ENCODE data around the gene ZNF610.
"Not testable (repeated sequence)": the region's sequence is repeated elsewhere in the genome, so short reads cannot be mapped to it uniquely, and the experiment has no call there.

ZNF610 gene

GRCh38 chr19:52322429-52322828, 13.6 kb upstream of the ZNF610 start:
- Histone ChIP-seq H3F3A (ENCODE audit: insufficient read depth, low read length) (no peaks in the 10 kb centered on the region), H3K27ac (ENCODE audit: low read length) (no peak overlapping the region), H3K9ac (ENCODE audit: low read length) (no peak overlapping the region), H3K9me3 (replicated peaks; ENCODE audit: insufficient read depth, low read length) (0 out of 2 replicates have a peak, but pooled peaks cover 2% of the 10 kb centered on the region), H3K9me2 (replicated peaks; ENCODE audit: insufficient read depth, low read length) (no peaks in the 10 kb centered on the region), H3K27me3 (replicated peaks; ENCODE audit: insufficient read depth, low read length) (no peaks in the 10 kb centered on the region), H3K4me2 (ENCODE audit: low read depth, low read length) (no peak overlapping the region), H3K4me3 (ENCODE audit: low read length) (no peak overlapping the region), H2AFZ (ENCODE audit: low read length) (no peak overlapping the region), H3K36me3 (replicated peaks; ENCODE audit: insufficient read depth, low read length) (peaks cover 19% of the 10 kb centered on the region), H3K4me1 (ENCODE audit: low read length) (no peaks in the 10 kb centered on the region), H4K20me1 (ENCODE audit: insufficient read depth, low read length) (no peaks in the 10 kb centered on the region), H3K79me2 (ENCODE audit: low read length) (no peaks in the 10 kb centered on the region)
- no peak for TF ChIP-seq EZH2 (optimal IDR thresholded peaks at IDR 0.05; ENCODE audit: low read depth, low read length)
- DNase-seq: no peak

GRCh38 chr19:52331757-52332156, 4.3 kb upstream of the ZNF610 start:
- no peaks in the 10 kb centered on the region for H3K9me3 ChIP-seq (replicated peaks; ENCODE audit: insufficient read depth, low read length)
- H3K9me2 ChIP-seq (replicated peaks; ENCODE audit: insufficient read depth, low read length): no peaks in the 10 kb centered on the region
- no peaks in the 10 kb centered on the region for H3K27me3 ChIP-seq (replicated peaks; ENCODE audit: insufficient read depth, low read length)
- no peaks in the 10 kb centered on the region for H4K20me1 ChIP-seq (ENCODE audit: insufficient read depth, low read length)
- H3K36me3 ChIP-seq (replicated peaks; ENCODE audit: insufficient read depth, low read length): no peaks in the 10 kb centered on the region
- no peaks in the 10 kb centered on the region for H3K4me1 ChIP-seq (ENCODE audit: low read length)
- H3K9ac ChIP-seq (ENCODE audit: low read length): no peak overlapping the region
- H3F3A ChIP-seq (ENCODE audit: insufficient read depth, low read length): no peaks in the 10 kb centered on the region
- no peak overlapping the region for H3K27ac ChIP-seq (ENCODE audit: low read length)
- DNase-seq: no peak
- no peak overlapping the region for H2AFZ ChIP-seq (ENCODE audit: low read length)
- H3K79me2 ChIP-seq (ENCODE audit: low read length): no peaks in the 10 kb centered on the region
- no peak for TF ChIP-seq EZH2phosphoT487 (IDR thresholded peaks at IDR 0.05; ENCODE audit: low read length)
- TF ChIP-seq CTCF (IDR thresholded peaks at IDR 0.05; ENCODE audit: low read length): no peak
- TF ChIP-seq EZH2 (optimal IDR thresholded peaks at IDR 0.05; ENCODE audit: low read depth, low read length): no peak
- H3K4me3 ChIP-seq (ENCODE audit: low read length): no peak overlapping the region
- no peak overlapping the region for H3K4me2 ChIP-seq (ENCODE audit: low read depth, low read length)

- no peaks in the 10 kb centered on the region for H3K36me3 ChIP-seq (replicated peaks; ENCODE audit: insufficient read depth, low read length)
- H3K9me3 ChIP-seq (replicated peaks; ENCODE audit: insufficient read depth, low read length): no peaks in the 10 kb centered on the region
- no peaks in the 10 kb centered on the region for H3F3A ChIP-seq (ENCODE audit: insufficient read depth, low read length)
- H3K4me3 ChIP-seq (ENCODE audit: low read length): no peak overlapping the region
- no peak overlapping the region for H3K9ac ChIP-seq (ENCODE audit: low read length)
- no peaks in the 10 kb centered on the region for H3K9me2 ChIP-seq (replicated peaks; ENCODE audit: insufficient read depth, low read length)
- no peaks in the 10 kb centered on the region for H4K20me1 ChIP-seq (ENCODE audit: insufficient read depth, low read length)
- no peaks in the 10 kb centered on the region for H3K79me2 ChIP-seq (ENCODE audit: low read length)
- TF ChIP-seq EZH2 (optimal IDR thresholded peaks at IDR 0.05; ENCODE audit: low read depth, low read length) (no peak), CTCF (IDR thresholded peaks at IDR 0.05; ENCODE audit: low read length) (no peak), EZH2phosphoT487 (IDR thresholded peaks at IDR 0.05; ENCODE audit: low read length) (no peak)
- no peak for DNase-seq
- H2AFZ ChIP-seq (ENCODE audit: low read length): no peak overlapping the region
- no peak overlapping the region for H3K4me2 ChIP-seq (ENCODE audit: low read depth, low read length)
- H3K4me1 ChIP-seq (ENCODE audit: low read length): no peaks in the 10 kb centered on the region
- no peak overlapping the region for H3K27ac ChIP-seq (ENCODE audit: low read length)
- H3K27me3 ChIP-seq (replicated peaks; ENCODE audit: insufficient read depth, low read length): no peaks in the 10 kb centered on the region
Observed at GRCh38 chr19:52335768-52336116, 301 bp upstream of the ZNF610 start.

GRCh38 chr19:52336791-52337381, 843 bp downstream of the ZNF610 start:
- Histone ChIP-seq H3K79me2 (ENCODE audit: low read length) (no peaks in the 10 kb centered on the region), H3K36me3 (replicated peaks; ENCODE audit: insufficient read depth, low read length) (no peaks in the 10 kb centered on the region), H3K9ac (ENCODE audit: low read length) (no peak overlapping the region), H3K27ac (ENCODE audit: low read length) (no peak overlapping the region), H3K4me3 (ENCODE audit: low read length) (no peak overlapping the region), H3K4me2 (ENCODE audit: low read depth, low read length) (no peak overlapping the region), H3K9me3 (replicated peaks; ENCODE audit: insufficient read depth, low read length) (no peaks in the 10 kb centered on the region), H2AFZ (ENCODE audit: low read length) (no peak overlapping the region), H4K20me1 (ENCODE audit: insufficient read depth, low read length) (no peaks in the 10 kb centered on the region), H3K27me3 (replicated peaks; ENCODE audit: insufficient read depth, low read length) (no peaks in the 10 kb centered on the region), H3K9me2 (replicated peaks; ENCODE audit: insufficient read depth, low read length) (no peaks in the 10 kb centered on the region), H3K4me1 (ENCODE audit: low read length) (no peaks in the 10 kb centered on the region), H3F3A (ENCODE audit: insufficient read depth, low read length) (no peaks in the 10 kb centered on the region)
- no peak for DNase-seq
- TF ChIP-seq EZH2phosphoT487 (IDR thresholded peaks at IDR 0.05; ENCODE audit: low read length) (no peak), CTCF (IDR thresholded peaks at IDR 0.05; ENCODE audit: low read length) (no peak), EZH2 (optimal IDR thresholded peaks at IDR 0.05; ENCODE audit: low read depth, low read length) (no peak)

- H2AFZ ChIP-seq (ENCODE audit: low read length); H3K27ac ChIP-seq (ENCODE audit: low read length); H3K79me2 ChIP-seq (ENCODE audit: low read length); H3K36me3 ChIP-seq (replicated peaks; ENCODE audit: insufficient read depth, low read length); H3K9me3 ChIP-seq (replicated peaks; ENCODE audit: insufficient read depth, low read length); H3K27me3 ChIP-seq (replicated peaks; ENCODE audit: insufficient read depth, low read length); DNase-seq; H3K9ac ChIP-seq (ENCODE audit: low read length); H3F3A ChIP-seq (ENCODE audit: insufficient read depth, low read length); H3K4me1 ChIP-seq (ENCODE audit: low read length); H4K20me1 ChIP-seq (ENCODE audit: insufficient read depth, low read length); H3K9me2 ChIP-seq (replicated peaks; ENCODE audit: insufficient read depth, low read length); H3K4me2 ChIP-seq (ENCODE audit: low read depth, low read length); H3K4me3 ChIP-seq (ENCODE audit: low read length): not testable (repeated sequence)
Observed at GRCh38 chr19:52339022-52339421, 3.0 kb downstream of the ZNF610 start.
